OCI-LY3 (cell line): Measurements from ENCODE around the gene KAZN.

Experiments used
- CTCF ChIP-seq: fragments of 200-600, 300-600 bp; sonication (generic); IDR thresholded peaks from 2 replicates; pipeline ENCODE4 v1.5.1; 2014; ENCODE audit warnings: antibody characterized with exemption, low read length, low read depth
- EZH2phosphoT487 ChIP-seq: fragments of 200-600 bp; shearing (Covaris generic); IDR thresholded peaks from 2 replicates; pipeline ENCODE4 v1.6.1; 2018; ENCODE audit warnings: antibody characterized with exemption, mixed run types, low read depth

DNA sequence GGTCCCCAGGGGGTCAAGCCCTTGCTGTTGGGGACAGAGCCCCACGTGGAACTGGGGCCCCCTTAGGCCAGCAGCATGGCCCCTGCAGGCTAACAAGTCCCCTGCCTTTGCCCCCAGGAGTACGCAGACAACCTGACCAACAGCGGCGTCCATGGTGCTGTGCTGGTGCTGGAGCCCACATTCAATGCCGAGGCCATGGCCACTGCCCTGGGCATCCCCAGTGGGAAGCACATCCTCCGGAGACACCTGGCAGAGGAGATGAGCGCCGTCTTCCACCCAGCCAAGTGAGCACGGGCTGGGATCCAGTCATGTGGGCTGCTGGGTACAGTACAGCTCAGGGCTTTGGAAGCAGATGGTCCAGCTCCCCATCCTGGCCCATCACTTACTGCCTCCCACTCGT, 505.4 kb downstream of the KAZN start:
- TF ChIP-seq CTCF (no peak), EZH2phosphoT487 (no peak)
